ENCODE data around the gene ACAA1. TPM values are rescaled to one million over a fixed set of nuclear protein-coding genes. Genes with fewer than 3 reads are reported as not detected.

The ACAA1 gene
- total and polyA plus RNA-seq, 2 of the 13 experiments (the other 11 are each of a cell fraction or from before 2014, with no cell fraction given): 60.8 to 188 TPM

DNA sequence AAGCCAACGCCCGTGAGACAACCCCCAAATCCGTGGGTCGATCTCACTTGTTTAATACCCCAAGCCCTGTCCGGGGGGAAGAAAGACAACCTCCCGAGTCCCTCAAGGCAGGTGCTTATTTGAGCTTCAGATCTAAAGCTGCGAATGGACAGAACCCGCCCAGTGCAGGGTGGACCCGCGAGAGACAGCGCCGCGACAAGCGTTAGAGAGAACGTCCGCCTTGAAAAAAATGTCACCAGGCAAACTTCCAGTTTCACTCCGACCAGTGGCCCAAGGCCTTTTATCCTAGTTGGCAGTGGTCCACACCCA is 27.7 kb upstream of the ACAA1 start (continued):
- TF ChIP-seq NFAT5 (CRISPR knock-in tag; IDR thresholded peaks at IDR 0.05): no peak
- no peak for TF ChIP-seq SMARCE1 (IDR thresholded peaks at IDR 0.05; ENCODE audit: borderline replicate concordance)
- TF ChIP-seq, protein P1, sequence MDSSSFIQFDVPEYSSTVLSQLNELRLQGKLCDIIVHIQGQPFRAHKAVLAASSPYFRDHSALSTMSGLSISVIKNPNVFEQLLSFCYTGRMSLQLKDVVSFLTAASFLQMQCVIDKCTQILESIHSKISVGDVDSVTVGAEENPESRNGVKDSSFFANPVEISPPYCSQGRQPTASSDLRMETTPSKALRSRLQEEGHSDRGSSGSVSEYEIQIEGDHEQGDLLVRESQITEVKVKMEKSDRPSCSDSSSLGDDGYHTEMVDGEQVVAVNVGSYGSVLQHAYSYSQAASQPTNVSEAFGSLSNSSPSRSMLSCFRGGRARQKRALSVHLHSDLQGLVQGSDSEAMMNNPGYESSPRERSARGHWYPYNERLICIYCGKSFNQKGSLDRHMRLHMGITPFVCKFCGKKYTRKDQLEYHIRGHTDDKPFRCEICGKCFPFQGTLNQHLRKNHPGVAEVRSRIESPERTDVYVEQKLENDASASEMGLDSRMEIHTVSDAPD (CRISPR knock-in tag; IDR thresholded peaks at IDR 0.05): no peak; the same call in 1 of the 2 replicates
- TF ChIP-seq ZNF646 (CRISPR knock-in tag; IDR thresholded peaks at IDR 0.05): no peak
- TF ChIP-seq CHD2 (IDR thresholded peaks at IDR 0.05; ENCODE audit: low read depth, low read length): peak; percentile 62; the same call in 1 of the 2 replicates
